Measurements from ENCODE around the gene SPC24. TPM values are rescaled to one million over a fixed set of nuclear protein-coding genes. Genes with fewer than 3 reads are reported as not detected.
"Not testable (repeated sequence)": the region's sequence is repeated elsewhere in the genome, so short reads cannot be mapped to it uniquely, and the experiment has no call there.

The SPC24 gene
- total RNA-seq, 2 donors from 2014 or later, result 2.6 to 11.6 TPM

- no peak for DNase-seq
- intact Hi-C loops (cut with DNase I, micrococcal nuclease), result no loop called here
- no peak for ATAC-seq
Observed at GRCh38 chr19:11172576-11172975, 17.0 kb upstream of the SPC24 start.

- DNase-seq (no peak), ATAC-seq (no peak)
- intact Hi-C loops (cut with DNase I, micrococcal nuclease), result no loop called here
Observed at GRCh38 chr19:11171144-11171543, 15.6 kb upstream of the SPC24 start.

DNA sequence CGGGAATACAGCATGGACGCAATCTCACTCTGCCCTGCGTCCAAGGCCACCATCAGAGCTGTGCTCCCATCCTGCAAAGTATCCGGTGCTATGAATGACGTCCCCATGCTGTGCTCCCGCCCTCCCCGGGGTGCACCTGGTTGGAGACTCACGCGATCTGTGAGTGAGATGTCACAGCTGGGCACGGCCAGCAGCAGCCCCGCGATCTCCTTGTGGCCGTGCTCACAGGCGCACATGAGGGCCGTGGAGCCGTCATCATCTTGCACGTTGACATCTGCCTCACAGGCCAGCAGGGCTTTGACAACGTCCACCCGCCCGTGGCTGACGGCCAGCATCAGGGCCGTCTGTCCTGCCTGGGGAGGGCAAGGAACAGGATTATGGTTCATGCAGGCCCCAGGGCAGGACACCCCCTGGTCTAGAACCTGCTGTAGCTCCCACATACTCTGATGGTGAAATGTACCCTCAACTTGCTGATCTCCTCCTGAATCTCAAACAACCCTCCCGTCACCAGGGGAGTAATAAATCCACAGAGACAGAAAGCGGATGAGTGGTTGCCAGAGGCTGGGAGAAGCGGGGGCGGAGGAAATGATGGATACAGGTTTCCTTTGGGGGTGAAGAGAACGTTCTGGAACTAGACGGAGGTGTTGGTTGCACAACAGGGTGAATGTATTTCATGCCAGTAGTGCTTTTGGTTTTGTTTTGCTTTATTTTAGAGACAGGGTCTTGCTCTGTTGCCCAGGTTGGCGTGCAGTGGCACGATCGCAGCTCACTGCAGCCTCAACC is 14.5 kb upstream of the SPC24 start:
- ATAC-seq (no peak), DNase-seq (no peak)
- intact Hi-C loops (cut with DNase I, micrococcal nuclease), result no loop called here

DNA sequence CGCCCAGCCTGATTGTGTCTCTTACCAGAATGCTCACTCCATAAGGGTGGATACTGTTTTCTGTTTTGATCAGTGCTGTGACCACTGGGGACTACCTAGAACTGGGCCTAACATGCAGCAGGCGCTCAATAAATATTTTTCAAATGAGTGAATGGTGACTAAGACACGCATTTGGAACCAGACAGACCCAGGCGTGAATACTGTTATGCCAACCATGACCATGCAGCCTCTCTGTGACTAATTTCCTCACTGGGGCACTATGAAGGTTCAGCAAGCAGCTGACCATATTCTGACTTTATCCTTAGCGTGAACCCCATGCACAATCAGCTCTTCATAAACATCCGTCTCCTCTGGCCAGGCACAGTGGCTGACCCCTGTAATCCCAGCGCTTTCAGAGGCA is 13.0 kb upstream of the SPC24 start:
- intact Hi-C loops (cut with DNase I, micrococcal nuclease), result no loop called here
- ATAC-seq (no peak), DNase-seq (no peak)

DNA sequence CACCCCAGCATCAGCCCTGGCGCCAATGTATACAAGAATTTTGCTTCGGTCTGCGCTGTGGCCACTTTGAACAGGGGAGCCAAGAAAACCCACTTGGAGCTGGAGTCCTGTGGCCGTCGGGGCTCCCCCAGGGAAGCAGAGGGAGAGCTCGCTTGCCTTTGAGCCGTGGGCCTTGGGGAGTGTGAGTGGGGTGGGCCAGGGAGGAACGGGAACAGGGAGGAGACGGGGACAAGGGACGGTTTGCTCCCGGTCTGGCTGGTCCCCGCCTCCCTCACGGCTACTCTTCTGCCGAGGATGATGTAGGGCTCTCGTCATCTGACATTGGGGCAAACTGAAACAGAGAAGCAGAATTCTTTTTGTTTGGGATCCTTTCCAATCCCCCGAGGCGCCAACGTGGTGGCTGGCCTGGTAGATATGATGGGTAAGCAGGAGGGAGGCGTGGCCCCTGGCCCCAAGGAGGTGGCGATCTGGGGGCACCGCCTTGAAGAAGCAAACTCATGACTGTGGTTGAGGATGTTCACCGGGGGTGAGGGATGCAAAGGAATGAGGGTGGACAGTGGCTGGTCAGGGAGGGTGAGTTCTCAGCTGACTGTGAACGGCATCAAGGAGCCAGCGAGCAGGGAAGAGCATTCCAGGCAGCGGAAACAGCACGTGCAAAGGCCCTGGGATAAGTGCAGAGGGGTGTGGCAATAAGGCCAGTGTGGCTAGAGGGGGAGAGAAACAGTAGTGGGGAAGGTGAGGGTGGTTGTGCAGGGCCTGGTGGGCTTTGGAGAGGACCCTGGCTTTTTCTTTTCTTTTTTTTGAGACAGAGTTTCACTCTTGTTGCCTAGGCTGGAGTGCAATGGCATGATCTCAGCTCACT is 10.9 kb upstream of the SPC24 start:
- ATAC-seq, result no peak
- intact Hi-C loops (cut with DNase I, micrococcal nuclease), result no loop called here
- DNase-seq, result no peak

GRCh38 chr19:11165486-11166030 is 10.0 kb upstream of the SPC24 start:
- ATAC-seq, result no peak
- no peak for DNase-seq
- intact Hi-C loops (cut with DNase I, micrococcal nuclease), result no loop called here

DNA sequence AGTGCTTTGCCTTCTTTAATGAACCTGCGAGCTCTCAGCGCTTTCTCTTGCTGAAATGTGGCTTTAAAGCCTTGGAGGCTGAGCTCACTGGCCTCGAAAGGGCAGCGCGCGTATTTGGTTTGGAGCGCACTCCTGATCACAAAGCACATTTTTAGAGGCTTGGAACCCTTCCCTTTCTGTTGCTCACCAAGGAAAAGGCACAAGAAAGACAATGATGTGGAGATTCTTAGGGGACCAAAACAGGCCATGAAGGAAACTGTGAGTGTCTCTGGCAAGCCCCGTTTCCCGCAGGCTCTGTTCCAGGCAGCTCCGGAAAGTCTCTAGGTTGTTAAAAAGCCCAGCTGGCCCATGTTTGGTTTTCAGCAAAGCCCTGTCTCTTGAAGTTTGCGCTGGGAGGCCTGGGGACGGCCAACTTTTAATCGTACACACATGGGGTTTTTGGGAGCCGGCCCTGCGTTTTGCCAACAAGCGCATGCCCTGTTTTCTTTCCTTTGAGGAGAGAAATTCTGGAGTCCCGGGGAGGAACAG is 9.4 kb upstream of the SPC24 start:
- intact Hi-C loops (cut with DNase I, micrococcal nuclease), result no loop called here
- ATAC-seq (peak; percentile 25), DNase-seq (peak; percentile 49 to 70)

DNA sequence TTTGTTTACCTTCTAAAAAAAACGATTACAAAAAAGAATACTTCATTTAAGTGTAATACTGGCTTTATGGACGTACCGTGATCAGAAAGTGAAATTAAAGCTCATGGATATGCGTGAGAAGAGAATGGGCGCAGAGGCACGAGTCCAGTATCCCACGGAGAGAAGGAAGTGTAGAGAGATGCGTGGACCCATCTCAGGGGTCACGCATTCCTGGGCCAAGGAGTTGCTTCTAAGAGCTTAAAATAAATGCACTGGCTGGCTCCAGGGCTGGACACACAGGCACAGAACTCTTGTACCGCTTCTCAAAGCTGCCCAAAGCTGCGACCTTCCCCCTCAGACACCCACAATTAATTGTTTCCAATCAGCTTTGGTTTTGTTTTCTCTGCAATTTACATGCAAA is 8.7 kb upstream of the SPC24 start:
- DNase-seq (no peak), ATAC-seq (no peak)
- intact Hi-C loops (cut with DNase I, micrococcal nuclease), result no loop called here

DNA sequence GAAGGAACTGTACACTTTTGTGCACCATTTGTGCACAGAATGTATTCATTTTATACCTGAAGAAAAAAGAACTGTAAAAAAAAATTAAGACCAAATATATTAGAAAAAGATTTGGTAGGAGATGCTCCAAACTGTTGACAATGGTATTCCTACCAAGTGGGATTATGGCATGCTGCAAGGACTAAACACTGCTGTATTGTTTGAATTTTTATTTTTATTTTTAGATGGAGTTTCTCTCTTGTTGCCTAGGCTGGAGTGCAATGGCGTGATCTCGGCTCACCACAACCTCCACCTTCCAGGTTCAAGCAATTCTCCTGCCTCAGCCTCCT is 4.8 kb upstream of the SPC24 start:
- intact Hi-C loops (cut with DNase I, micrococcal nuclease); ATAC-seq; DNase-seq: not testable (repeated sequence)

DNA sequence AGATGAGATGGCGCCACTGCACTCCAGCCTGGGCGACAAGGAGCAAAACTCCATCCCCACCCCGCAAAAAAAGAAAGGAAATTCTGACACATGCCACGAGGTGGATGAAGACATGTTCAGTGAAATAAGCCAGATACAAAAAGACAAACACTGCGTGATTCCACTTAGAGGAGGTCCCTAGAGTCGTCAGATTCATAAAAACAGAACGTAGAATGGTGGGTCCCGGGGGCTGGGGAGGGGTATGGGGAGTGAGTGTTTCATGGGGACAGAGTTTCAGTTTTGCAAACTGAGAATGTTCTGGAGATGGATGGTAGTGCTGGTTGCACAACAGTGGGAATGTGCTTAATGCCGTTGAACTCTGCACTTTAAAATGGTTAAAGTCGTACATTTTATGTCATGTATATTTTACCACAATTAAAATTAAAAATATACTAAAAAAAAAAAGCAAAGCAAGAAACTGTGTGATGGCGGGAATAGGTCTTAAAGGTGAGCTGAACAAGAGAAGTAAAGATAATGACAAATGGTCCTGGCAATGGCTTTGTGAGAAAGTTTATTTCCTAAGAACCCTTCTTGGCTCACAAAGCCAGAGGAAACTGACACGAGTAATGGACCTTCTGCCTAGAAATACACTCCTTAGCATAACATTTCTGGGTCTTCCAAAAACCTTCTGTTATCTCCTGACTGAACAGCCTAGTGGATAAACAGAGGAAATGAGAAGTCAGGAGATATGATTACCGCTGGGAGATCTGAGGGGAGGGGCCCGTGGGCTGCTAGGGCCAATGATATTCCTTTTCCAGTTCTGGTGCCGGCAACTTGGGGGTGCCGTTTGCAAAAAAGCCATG is 4.2 kb upstream of the SPC24 start:
- intact Hi-C loops (cut with DNase I, micrococcal nuclease), result no loop called here
- no peak for DNase-seq
- no peak for ATAC-seq

DNA sequence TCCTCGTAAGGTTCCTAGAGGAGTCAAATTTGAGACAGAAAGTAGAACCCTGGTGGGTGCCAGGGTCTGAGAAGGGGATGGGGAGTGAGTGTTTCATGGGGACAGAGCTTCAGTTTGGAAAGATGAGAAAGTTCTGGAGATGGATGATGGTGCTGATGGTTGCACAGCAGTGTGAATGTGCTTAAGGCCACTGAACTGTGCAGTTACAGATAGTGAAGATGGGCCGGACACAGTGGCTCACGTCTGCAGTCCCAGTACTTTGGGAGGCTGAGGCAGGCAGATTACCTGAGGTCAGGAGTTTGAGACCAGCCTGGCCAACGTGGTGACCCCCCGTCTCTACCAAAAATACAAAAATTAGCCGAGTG is 917 bp downstream of the SPC24 start:
- intact Hi-C loops (cut with DNase I, micrococcal nuclease), result no loop called here
- ATAC-seq (no peak), DNase-seq (no peak)

DNA sequence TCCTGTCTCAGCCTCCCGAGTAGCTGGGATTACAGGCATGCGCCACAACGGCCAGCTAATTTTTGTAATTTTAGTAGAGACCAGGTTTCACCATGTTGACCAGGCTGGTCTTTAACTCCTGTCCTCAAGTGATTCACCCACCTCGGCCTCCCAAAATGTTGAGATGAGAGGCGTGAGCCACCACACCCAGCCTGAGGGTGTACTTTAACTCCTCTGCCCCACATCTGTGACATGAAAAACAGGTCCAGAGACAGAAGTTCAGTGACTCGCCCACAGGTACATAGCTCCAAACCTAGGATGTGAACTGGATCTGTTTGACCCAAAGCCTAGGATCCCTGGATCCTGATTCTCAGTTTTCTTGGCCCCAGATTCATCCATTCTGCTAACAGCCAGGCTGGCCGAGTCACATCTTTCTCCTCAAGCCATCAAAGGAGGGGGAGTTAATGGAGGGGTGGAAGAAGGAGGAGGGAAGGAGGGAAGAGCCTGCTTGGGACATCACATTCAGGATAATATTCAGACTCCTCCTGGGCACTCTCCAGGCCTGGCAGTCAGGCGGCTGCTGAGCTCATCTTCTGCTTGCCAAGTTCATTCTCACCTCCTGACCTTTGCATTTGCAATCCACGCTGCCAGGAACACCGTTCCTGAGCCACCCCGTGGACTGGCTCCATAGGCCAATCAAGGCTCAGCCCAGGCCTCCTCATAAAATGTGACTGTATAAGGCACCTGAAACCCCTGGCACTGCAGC is 3.1 kb downstream of the SPC24 start:
- intact Hi-C loops (cut with DNase I, micrococcal nuclease), result no loop called here
- peak; percentile 46 to 90 for DNase-seq
- peak; percentile 63 for ATAC-seq

- DNase-seq (no peak), ATAC-seq (no peak)
- intact Hi-C loops (cut with DNase I, micrococcal nuclease), result no loop called here
Observed at GRCh38 chr19:11151181-11151580, 4.4 kb downstream of the SPC24 start.

DNA sequence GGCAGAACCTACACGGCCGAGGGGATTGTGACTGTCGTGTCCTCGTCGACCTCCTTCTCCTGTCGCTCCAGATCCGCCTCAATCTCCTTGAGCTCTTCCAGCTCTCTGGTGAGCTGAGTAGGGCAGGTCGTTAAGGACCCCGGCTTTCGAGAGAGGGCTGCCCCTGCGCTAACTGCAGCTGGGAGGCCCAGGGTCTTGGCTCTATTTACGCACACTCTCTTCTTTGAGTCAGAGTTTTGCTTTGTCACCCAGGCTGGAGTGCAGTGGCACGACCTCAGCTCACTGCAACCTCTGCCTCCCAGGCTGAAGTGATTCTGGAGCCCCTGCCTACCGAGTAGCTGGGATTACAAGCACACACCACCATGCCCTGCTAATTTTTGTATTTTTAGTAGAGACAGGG is 7.6 kb downstream of the SPC24 start:
- intact Hi-C loops (cut with DNase I, micrococcal nuclease), result no loop called here
- no peak for DNase-seq
- no peak for ATAC-seq

DNA sequence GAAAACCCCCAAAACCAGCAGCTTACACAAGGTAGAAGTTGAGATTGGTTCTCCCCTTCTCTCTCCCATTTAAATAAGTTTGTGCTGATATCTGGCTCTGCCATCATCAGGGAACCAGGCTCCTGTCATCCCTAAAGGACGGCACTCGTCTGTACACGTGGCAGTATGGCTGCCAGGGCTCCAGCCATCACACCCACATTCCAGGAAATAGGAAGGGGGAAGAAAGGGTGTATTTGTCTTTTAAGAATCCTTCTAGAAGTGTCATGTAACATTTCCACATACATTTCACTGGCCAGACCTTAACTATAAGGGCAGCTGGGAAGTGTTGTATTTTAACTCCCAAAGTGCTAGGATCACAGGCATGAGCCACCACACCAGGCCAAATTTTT is 10.1 kb downstream of the SPC24 start:
- no peak for DNase-seq
- intact Hi-C loops (cut with DNase I, micrococcal nuclease), result no loop called here
- ATAC-seq, result no peak

DNA sequence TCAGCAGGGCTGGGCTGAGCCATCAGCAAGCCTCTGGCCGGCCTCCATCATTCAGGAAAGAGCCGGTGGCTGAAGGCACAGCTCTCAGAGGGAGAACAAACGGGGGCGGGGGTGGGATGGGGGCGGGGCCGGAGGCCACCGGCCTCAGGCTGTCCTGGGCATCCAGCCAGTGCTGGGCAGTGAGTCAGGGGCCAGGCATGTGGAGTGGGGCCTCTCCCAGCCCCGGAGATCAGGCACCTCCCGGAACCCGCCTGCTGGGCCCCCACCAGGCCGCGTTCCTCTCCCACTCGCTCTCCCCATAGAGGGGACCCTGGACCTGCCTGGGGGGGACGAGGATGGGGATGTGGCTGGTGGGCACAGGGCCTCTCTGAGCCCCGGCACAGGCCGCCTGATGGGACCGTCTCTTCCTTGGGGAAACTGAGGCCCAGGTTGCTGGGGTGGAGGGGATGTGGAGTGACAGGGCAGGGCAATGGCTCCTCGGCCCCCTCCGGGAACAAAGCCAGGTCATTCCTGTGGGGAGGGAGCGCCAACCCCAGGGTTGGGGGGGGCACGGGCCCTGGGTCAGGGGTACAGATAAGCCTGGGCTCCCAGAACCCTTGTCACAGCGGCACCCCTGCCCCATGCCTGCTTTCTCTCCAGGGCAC is 12.9 kb downstream of the SPC24 start:
- ATAC-seq (peak; percentile 6), DNase-seq (peak; percentile 61 to 81)
- intact Hi-C loops (cut with DNase I, micrococcal nuclease), result no loop called here

- DNase-seq (no peak), ATAC-seq (no peak)
- intact Hi-C loops (cut with DNase I, micrococcal nuclease), result no loop called here
Observed at GRCh38 chr19:11141937-11142527, 13.6 kb downstream of the SPC24 start.

GRCh38 chr19:11140896-11141295 is 14.7 kb downstream of the SPC24 start:
- ATAC-seq, result no peak
- intact Hi-C loops (cut with DNase I, micrococcal nuclease), result no loop called here
- no peak for DNase-seq
